Psoas muscle (tissue), 8 donors: Measurements from ENCODE around the gene TMEM132A. TPM values are rescaled to one million over a fixed set of nuclear protein-coding genes. Genes with fewer than 3 reads are reported as not detected.
A peak's percentile ranks its signal among the peaks of the same experiment; 100 is the strongest.

ENCODE experiments used
- ATAC-seq, 4 donors: fragments of 200-7000 bp; cut with Tn5 transposase; one replicate each; pipeline ENCODE4 v1.9.1; 2020; ENCODE audit warnings: moderate library complexity in 3 of 4, mild to moderate bottlenecking in 2 of 4
- DNase-seq, 2 donors: peaks; one replicate each; pipeline ENCODE4 v3.0.0-alpha.2; 2020
- H3K27ac ChIP-seq: fragments of 200-600 bp; one replicate; pipeline ENCODE4 v1.8.0; 2022
- H3K27me3 ChIP-seq, 3 donors: fragments of 200-600 bp in 1 of 3; one replicate each; pipeline versions ENCODE4 v1.6.1 to v1.8.0; 2013 to 2022; ENCODE audit warnings: low read length in 2 of 3, mild to moderate bottlenecking in 2 of 3, moderate library complexity in 1 of 3; ENCODE audit not compliant: insufficient read depth in 3 of 3
- H3K36me3 ChIP-seq, 2 donors: fragments of 200-600 bp in 1 of 2; one replicate each; pipeline versions ENCODE4 v1.6.1 to v1.8.0; 2013 to 2022; ENCODE audit warnings: low read depth in 1 of 2, mild to moderate bottlenecking in 1 of 2, moderate library complexity in 1 of 2; ENCODE audit not compliant: insufficient read depth in 1 of 2
- H3K4me1 ChIP-seq: fragments of 200-600 bp; one replicate; pipeline ENCODE4 v1.8.0; 2022
- H3K4me3 ChIP-seq: fragments of 200-600 bp; one replicate; pipeline ENCODE4 v1.8.0; 2022; ENCODE audit warnings: mild to moderate bottlenecking
- H3K9me3 ChIP-seq: fragments of 200-600 bp; one replicate; pipeline ENCODE4 v1.8.0; 2022
- WGBS, 3 donors: extraction: QIAGEN DNeasy Blood & Tissue Kit; methylation state at CpG; one replicate each; pipeline versions ENCODE4 v1.1.6 to v1.1.7; 2013; 5-methylcytosine and 5-hydroxymethylcytosine counted together
- intact Hi-C, 2 donors: fragments of 100-400 bp; cut with DNase I; formaldehyde crosslinking; loops; one replicate each; pipeline versions ENCODE4 v1.11.0 to v1.14.2; 2022
- polyA plus RNA-seq, 3 donors: library from polyadenylated mRNA; stranded (reverse); fragments of 200-250 nt; gene quantifications; one replicate each; pipeline ENCODE4 v1.2.3, GENCODE V29; 2013
- total RNA-seq, 4 donors: library from RNA; stranded (reverse); fragmentation: NEBNext Ultra II Directional in 2 of 4; extraction: Animal tissue kit (Norgen Biotek cat#: 25700) in 2 of 4; gene quantifications; one replicate each; pipeline versions ENCODE4 v1.2.1 to v1.2.4, GENCODE V29; 2021 to 2023
- TF ChIP-seq, protein P1 (sequence below): fragments of 200-600 bp; IDR thresholded peaks from one replicate; pipeline ENCODE4 v1.8.0; 2022; ENCODE audit warnings: antibody characterized with exemption
- donor health status: healthy with polysubstance abuse.
- donor health status: DM: no; HTN: no; CAD: no; lungs with moderate emphysema.
- donor health status: Bipolar disorder and iron deficiency.
- donor health status: healthy.
- donor health status: DM: yes; HTN: yes; CAD: no.
- donor health status: DM: no; HTN: no; CAD: no.
- donor health status: DM: no; HTN: no; CAD: no.
- donor health status: DM: yes; HTN: yes; CAD: no.

TMEM132A gene
- total and polyA plus RNA-seq, 7 donors: 2.0 to 7.7 (median 3.7) TPM

DNA sequence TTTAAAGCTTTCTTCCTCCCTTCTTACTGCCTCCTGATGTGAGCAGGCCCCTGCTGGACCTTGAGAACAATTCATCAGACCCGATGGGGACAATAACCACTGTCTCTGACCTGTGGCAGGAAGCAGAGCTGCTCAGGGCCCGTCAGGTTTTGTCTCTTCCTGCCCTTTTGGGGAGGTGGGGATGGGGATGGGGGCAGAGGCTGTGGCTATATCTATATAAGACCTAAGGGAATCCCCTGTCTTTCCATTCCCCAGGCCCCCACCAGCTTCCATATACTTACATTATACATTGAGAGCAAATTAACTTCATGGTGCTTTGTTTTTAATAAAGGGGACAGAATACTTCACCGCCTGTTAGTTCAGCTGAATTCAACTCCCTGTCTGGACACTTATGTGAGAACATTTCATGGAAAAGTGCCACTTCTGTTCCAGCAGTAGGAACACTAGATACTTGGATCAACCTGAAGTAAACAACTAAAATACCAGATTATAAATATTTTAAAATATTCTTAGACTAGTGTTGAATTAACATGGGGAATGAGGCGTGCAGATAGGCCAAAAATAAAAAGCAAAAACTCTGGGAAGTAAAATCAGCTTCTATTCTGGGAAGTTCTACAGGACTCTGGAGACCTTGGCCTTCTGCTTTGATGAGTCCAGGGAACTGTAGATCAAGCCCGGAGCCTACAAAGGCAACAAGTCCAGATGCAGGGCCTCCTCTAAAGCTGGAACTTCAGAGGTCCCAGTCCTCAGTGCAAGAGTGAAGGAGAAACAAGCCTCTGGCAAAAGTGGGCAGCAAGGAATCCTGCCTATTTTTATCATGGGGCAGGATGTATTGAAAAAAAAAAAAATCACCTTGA is 45.8 kb upstream of the TMEM132A start:
- Histone ChIP-seq H3K36me3 (peaks cover 0 to 19% of the 10 kb centered on the region in 2 donors), H3K27ac (peak overlapping the region; percentile 33), H3K27me3 (no peaks in the 10 kb centered on the region), H3K4me3 (no peak overlapping the region), H3K9me3 (no peaks in the 10 kb centered on the region), H3K4me1 (peaks cover 44% of the 10 kb centered on the region)
- intact Hi-C loops: no loop called here
- WGBS, 3 donors: 33 to 41% (median 33%) methylated on average over 5 of the region's 5 CpGs
- ATAC-seq: peak; percentile 32 to 59 (median 44)
- TF ChIP-seq, protein P1, sequence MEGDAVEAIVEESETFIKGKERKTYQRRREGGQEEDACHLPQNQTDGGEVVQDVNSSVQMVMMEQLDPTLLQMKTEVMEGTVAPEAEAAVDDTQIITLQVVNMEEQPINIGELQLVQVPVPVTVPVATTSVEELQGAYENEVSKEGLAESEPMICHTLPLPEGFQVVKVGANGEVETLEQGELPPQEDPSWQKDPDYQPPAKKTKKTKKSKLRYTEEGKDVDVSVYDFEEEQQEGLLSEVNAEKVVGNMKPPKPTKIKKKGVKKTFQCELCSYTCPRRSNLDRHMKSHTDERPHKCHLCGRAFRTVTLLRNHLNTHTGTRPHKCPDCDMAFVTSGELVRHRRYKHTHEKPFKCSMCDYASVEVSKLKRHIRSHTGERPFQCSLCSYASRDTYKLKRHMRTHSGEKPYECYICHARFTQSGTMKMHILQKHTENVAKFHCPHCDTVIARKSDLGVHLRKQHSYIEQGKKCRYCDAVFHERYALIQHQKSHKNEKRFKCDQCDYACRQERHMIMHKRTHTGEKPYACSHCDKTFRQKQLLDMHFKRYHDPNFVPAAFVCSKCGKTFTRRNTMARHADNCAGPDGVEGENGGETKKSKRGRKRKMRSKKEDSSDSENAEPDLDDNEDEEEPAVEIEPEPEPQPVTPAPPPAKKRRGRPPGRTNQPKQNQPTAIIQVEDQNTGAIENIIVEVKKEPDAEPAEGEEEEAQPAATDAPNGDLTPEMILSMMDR: no peak
- no peak for DNase-seq

DNA sequence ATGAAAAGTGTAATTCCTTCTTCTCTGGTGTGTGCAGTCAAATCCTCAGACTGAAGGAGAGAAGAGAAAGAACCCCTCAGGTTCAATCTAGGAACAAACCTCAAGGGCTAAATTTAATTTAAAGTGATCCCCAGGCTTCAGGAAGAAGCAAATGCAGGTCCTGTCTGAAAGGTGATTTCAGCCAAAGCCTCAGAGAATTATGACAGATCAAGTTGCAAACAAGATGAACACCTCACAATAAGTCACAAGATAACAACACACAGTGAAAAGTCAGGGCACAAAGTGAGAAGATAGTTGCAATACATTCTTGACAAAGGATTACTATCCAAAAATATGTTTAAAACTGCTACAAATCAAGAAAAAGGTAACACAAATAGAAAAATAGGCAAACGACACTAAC is 45.2 kb upstream of the TMEM132A start:
- peaks cover 0 to 20% of the 10 kb centered on the region in 2 donors for H3K36me3 ChIP-seq
- H3K27me3 ChIP-seq: no peaks in the 10 kb centered on the region
- H3K9me3 ChIP-seq: no peaks in the 10 kb centered on the region
- TF ChIP-seq, protein P1: no peak
- peaks cover 41% of the 10 kb centered on the region for H3K4me1 ChIP-seq
- no peak overlapping the region for H3K4me3 ChIP-seq
- intact Hi-C loops: no loop called here
- H3K27ac ChIP-seq: no peak overlapping the region
- ATAC-seq (peak in 1 of 4 donors; percentile 48), DNase-seq (no peak)
- WGBS, 3 donors: 37 to 79% (median 39%) methylated on average over 1 of the region's 1 CpG

DNA sequence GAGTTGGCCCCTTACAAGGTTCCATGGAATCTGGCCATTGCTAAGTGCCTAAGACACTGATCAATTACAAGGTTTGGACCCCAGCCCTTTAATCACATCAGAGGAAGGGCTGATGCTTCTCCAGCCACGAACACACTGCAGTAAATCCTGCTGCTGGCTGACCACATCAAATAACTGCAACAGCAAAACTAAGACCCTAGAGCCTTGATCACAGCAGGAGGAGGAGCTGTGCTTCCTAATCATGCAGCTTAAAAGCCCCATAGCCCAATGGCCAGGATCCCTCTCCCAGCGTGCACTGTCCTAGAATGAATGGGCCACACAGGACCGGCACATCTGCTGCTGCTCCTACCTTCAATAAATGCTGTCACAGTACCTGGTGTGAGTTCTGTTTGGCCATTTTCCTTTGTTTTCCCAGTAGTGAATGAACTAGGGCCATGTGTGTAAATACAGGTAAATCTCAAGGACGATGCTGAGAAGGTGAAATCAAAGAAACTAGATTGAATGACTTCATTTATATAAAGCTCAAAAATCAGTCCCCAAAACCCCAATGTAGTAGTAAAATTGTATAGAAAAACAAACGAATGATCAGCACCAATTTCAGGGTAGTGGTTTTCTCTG is 44.2 kb upstream of the TMEM132A start:
- H3K9me3 ChIP-seq: no peaks in the 10 kb centered on the region
- 58 to 67% (median 59%) methylated on average over 5 of the region's 5 CpGs for WGBS, 3 donors
- H3K27me3 ChIP-seq: no peaks in the 10 kb centered on the region
- peaks cover 31% of the 10 kb centered on the region for H3K4me1 ChIP-seq
- intact Hi-C loops: no loop called here
- DNase-seq (no peak), ATAC-seq (no peak)
- H3K4me3 ChIP-seq: no peak overlapping the region
- TF ChIP-seq, protein P1: no peak
- no peak overlapping the region for H3K27ac ChIP-seq
- peaks cover 0 to 20% of the 10 kb centered on the region in 2 donors for H3K36me3 ChIP-seq

DNA sequence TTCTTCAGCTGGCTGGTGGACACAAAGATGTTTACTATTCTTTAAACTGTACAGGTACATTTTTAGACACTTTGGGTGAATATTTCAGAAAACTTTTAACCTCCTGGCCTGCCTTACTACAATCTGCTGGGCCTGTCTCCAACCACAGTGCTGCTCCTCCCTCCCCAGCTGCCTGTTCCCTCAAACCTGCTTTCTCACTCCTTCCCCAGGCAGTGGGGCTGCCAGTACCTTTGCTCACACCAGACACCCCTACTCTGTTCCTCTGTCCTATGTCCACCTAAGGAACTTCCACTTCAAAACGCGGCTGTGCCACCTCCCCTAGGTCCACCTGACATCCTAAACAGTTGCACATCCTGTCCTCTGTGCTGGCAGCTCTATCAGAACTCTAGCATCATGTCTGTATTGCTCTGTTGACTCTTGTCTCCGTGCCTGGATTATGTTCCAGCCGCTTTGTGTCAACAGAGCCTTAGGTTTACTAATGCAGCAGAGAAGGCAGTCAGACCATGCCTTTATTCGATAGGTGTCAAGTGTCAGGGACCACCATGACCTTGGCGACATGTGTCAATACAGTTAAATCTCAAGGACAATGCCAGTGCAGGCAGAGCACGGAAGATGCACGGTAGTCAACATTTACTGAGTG is 43.5 kb upstream of the TMEM132A start:
- Histone ChIP-seq H3K9me3 (no peaks in the 10 kb centered on the region), H3K4me1 (peaks cover 28% of the 10 kb centered on the region), H3K27ac (no peak overlapping the region), H3K27me3 (no peaks in the 10 kb centered on the region), H3K4me3 (no peak overlapping the region), H3K36me3 (peaks cover 0 to 20% of the 10 kb centered on the region in 2 donors)
- intact Hi-C loops: no loop called here
- ATAC-seq: no peak
- no peak for DNase-seq
- TF ChIP-seq, protein P1: no peak
- 51 to 67% (median 58%) methylated on average over 8 of the region's 8 CpGs for WGBS, 3 donors
